T-helper 17 cell (primary cell): ENCODE measurements around the gene PANK2. TPM values are rescaled to one million over a fixed set of nuclear protein-coding genes. Genes with fewer than 3 reads are reported as not detected.
"Not testable (repeated sequence)": the region's sequence is repeated elsewhere in the genome, so short reads cannot be mapped to it uniquely, and the experiment has no call there.

Experiments
- ATAC-seq: fragments of 150-1000 bp; cut with Tn5 transposase; 2 replicates; pipeline ENCODE4 v1.10.0; 2021; ENCODE audit warnings: mild to moderate bottlenecking, moderate library complexity
- DNase-seq, 3 donors: peaks; one replicate each; pipeline versions ENCODE4 v3.0.0 to v3.0.0-alpha.2; 2020 to 2021
- H3K9me3 ChIP-seq: one replicate; pipeline ENCODE4 v1.7.0; 2013; ENCODE audit warnings: low read length, mild to moderate bottlenecking; ENCODE audit not compliant: control insufficient read depth, poor library complexity, severe bottlenecking
- H3K27ac Mint-ChIP-seq: one replicate; pipeline ENCODE4 v1.8.0; 2022; ENCODE audit warnings: mild to moderate bottlenecking, moderate library complexity, mixed read lengths
- H3K27me3 Mint-ChIP-seq: one replicate; pipeline ENCODE4 v1.8.0; 2022; ENCODE audit warnings: mixed read lengths
- H3K36me3 Mint-ChIP-seq: one replicate; pipeline ENCODE4 v1.8.0; 2022; ENCODE audit warnings: low read depth, mixed read lengths
- H3K4me1 Mint-ChIP-seq: one replicate; pipeline ENCODE4 v1.8.0; 2022; ENCODE audit warnings: mild to moderate bottlenecking, mixed read lengths
- H3K4me3 Mint-ChIP-seq: one replicate; pipeline ENCODE4 v1.8.0; 2022; ENCODE audit warnings: mild to moderate bottlenecking, moderate library complexity, mixed read lengths
- total RNA-seq, 4 donors: library from RNA in 2 of 4; stranded (reverse) in 2 of 4; gene quantifications; one replicate each; pipeline ENCODE4 v1.2.3 and lab custom pipeline; 2022 to 2026

PANK2 gene
- total RNA-seq, 2 donors from 2014 or later = 47.2 to 53.0 TPM

- DNase-seq (no peak), ATAC-seq (no peak)
- no peak overlapping the region for H3K4me3 Mint-ChIP-seq
- H3K4me1 Mint-ChIP-seq = peaks cover 24% of the 10 kb centered on the region
- H3K27ac Mint-ChIP-seq = no peak overlapping the region
- H3K36me3 Mint-ChIP-seq = no peaks in the 10 kb centered on the region
- no peaks in the 10 kb centered on the region for H3K9me3 ChIP-seq
- no peaks in the 10 kb centered on the region for H3K27me3 Mint-ChIP-seq
Measured at GRCh38 chr20:3971145-3971544, 82.0 kb downstream of the PANK2 start.

- ATAC-seq = no peak
- Mint-ChIP-seq H3K4me1 (peaks cover 24% of the 10 kb centered on the region), H3K27ac (no peak overlapping the region), H3K4me3 (no peak overlapping the region), H3K36me3 (no peaks in the 10 kb centered on the region), H3K27me3 (no peaks in the 10 kb centered on the region)
- DNase-seq = no peak
- no peaks in the 10 kb centered on the region for H3K9me3 ChIP-seq
Measured at GRCh38 chr20:3972161-3972560, 83.0 kb downstream of the PANK2 start.

- not testable (repeated sequence) for H3K27ac Mint-ChIP-seq, DNase-seq, H3K9me3 ChIP-seq, H3K27me3 Mint-ChIP-seq, H3K4me3 Mint-ChIP-seq, ATAC-seq, H3K36me3 Mint-ChIP-seq
- H3K4me1 Mint-ChIP-seq = peaks cover 24% of the 10 kb centered on the region
Measured at GRCh38 chr20:3972631-3973030, 83.4 kb downstream of the PANK2 start.

- H3K4me1 Mint-ChIP-seq = peaks cover 24% of the 10 kb centered on the region
- H3K4me3 Mint-ChIP-seq = no peak overlapping the region
- H3K27me3 Mint-ChIP-seq = no peaks in the 10 kb centered on the region
- no peaks in the 10 kb centered on the region for H3K9me3 ChIP-seq
- ATAC-seq = no peak
- no peak overlapping the region for H3K27ac Mint-ChIP-seq
- no peak for DNase-seq
- H3K36me3 Mint-ChIP-seq = no peaks in the 10 kb centered on the region
Measured at GRCh38 chr20:3973705-3974104, 84.5 kb downstream of the PANK2 start.

- ATAC-seq (no peak), DNase-seq (no peak)
- Mint-ChIP-seq H3K36me3 (no peaks in the 10 kb centered on the region), H3K4me1 (peaks cover 29% of the 10 kb centered on the region), H3K27ac (no peak overlapping the region), H3K4me3 (no peak overlapping the region), H3K27me3 (no peaks in the 10 kb centered on the region)
- H3K9me3 ChIP-seq = no peaks in the 10 kb centered on the region
Measured at GRCh38 chr20:3976511-3976910, 87.3 kb downstream of the PANK2 start.

Other genes starting within 250 kb of the PANK2 start
- not detected for gene GFRA4, start 226.0 kb upstream of the PANK2 start, total RNA-seq
- gene ADAM33, start 207.4 kb upstream of the PANK2 start, total RNA-seq = not detected
- under 1 TPM; 0.10 to 0.13 TPM for gene SIGLEC1, start 176.8 kb upstream of the PANK2 start, total RNA-seq
- not detected for gene HSPA12B, start 156.7 kb upstream of the PANK2 start, total RNA-seq
- 10 to 100 TPM; 13.3 to 19.0 TPM for gene ADISSP, start 121.6 kb upstream of the PANK2 start, total RNA-seq
- under 1 TPM in 1 of 2 donors, not detected in 1; 0.18 TPM for gene SPEF1, start 107.9 kb upstream of the PANK2 start, total RNA-seq
- 10 to 100 TPM; 36.9 to 40.2 TPM for gene CENPB, start 102.6 kb upstream of the PANK2 start, total RNA-seq
- 100 to 1,000 TPM; 220 to 223 TPM for gene CDC25B, start 93.1 kb upstream of the PANK2 start, total RNA-seq
- gene AP5S1, start 68.8 kb upstream of the PANK2 start, total RNA-seq = 10 to 100 TPM; 11.3 to 11.9 TPM
- gene MAVS, start 42.6 kb upstream of the PANK2 start, total RNA-seq = 10 to 100 TPM; 20.1 to 21.1 TPM
- 10 to 100 TPM; 10.0 to 15.9 TPM for gene RNF24, start 126.2 kb downstream of the PANK2 start, total RNA-seq